ENCODE results near the gene FHOD3. TPM values are rescaled to one million over a fixed set of nuclear protein-coding genes. Genes with fewer than 3 reads are reported as not detected.

The FHOD3 gene
- total and polyA plus RNA-seq, 7 donors: 5.4 to 98.2 (median 20.2) TPM

- DNase-seq (no peak), ATAC-seq (no peak)
- no peak for TF ChIP-seq CTCF (IDR thresholded peaks at IDR 0.05)
- WGBS, 3 donors: 93 to 98% (median 94%) methylated on average over 2 of the region's 2 CpGs
- Histone ChIP-seq H3K27ac (no peak overlapping the region), H3K4me1 (peaks cover 26% of the 10 kb centered on the region), H3K36me3 (ENCODE audit: insufficient read depth in 1 of 2, low read depth in 1 of 2) (no peaks in the 10 kb centered on the region), H3K4me3 (no peak overlapping the region), H3K27me3 (ENCODE audit: insufficient read depth in 3 of 3, low read length in 2 of 3) (no peaks in the 10 kb centered on the region), H3K9me3 (no peaks in the 10 kb centered on the region)
- intact Hi-C loops (cut with DNase I): loop anchor here in 1 of 2 donors (10.0 kb wide), 1 partner anchor 97 kb away; no protein-coding TSS in a partner anchor
Observed at GRCh38 chr18:36401462-36401861, 103.9 kb downstream of the FHOD3 start.

DNA sequence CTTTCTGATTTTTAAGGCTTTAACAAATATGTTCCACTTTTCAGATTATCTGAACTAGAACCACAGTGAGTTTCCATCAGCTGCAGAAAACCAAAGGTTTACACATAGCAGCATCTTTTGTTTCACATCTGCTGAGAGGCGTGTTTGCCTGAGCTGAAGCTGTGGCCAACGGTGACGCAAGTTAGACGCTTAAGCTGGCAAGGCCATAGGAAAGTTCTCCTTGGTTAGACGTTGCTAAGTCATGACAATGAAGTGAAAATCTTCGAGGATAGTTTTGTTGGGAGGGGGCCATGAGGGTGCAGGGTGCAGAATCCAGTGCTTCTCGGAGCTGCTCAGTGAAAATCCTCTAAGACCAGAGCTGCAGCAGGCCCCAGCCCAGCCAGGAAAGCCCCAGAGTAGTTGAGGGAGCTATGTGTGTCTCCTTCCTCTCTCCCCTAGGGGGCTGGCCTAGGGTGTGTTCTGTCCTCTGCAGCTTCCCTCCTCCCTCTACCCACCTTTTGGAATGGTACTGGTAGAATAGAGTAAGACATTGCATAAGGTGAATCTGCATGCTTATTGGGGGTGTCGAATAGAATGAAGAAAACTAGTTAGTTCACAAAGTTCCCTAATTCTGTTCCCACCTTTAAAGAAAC is 105.4 kb downstream of the FHOD3 start:
- H3K36me3 ChIP-seq (ENCODE audit: insufficient read depth in 1 of 2, low read depth in 1 of 2): no peaks in the 10 kb centered on the region
- 29 to 35% (median 32%) methylated on average over 8 of the region's 8 CpGs for WGBS, 3 donors
- no peaks in the 10 kb centered on the region for H3K9me3 ChIP-seq
- DNase-seq (peak; percentile 79 to 89), ATAC-seq (peak; percentile 59 to 90 (median 77))
- H3K4me1 ChIP-seq: peaks cover 19% of the 10 kb centered on the region
- no peak overlapping the region for H3K4me3 ChIP-seq
- TF ChIP-seq CTCF (IDR thresholded peaks at IDR 0.05): no peak
- peak overlapping the region; percentile 32 for H3K27ac ChIP-seq
- intact Hi-C loops (cut with DNase I): loop anchor here in 1 of 2 donors (10.0 kb wide), 1 partner anchor 98 kb away; no protein-coding TSS in a partner anchor
- H3K27me3 ChIP-seq (ENCODE audit: insufficient read depth in 3 of 3, low read length in 2 of 3): no peaks in the 10 kb centered on the region

DNA sequence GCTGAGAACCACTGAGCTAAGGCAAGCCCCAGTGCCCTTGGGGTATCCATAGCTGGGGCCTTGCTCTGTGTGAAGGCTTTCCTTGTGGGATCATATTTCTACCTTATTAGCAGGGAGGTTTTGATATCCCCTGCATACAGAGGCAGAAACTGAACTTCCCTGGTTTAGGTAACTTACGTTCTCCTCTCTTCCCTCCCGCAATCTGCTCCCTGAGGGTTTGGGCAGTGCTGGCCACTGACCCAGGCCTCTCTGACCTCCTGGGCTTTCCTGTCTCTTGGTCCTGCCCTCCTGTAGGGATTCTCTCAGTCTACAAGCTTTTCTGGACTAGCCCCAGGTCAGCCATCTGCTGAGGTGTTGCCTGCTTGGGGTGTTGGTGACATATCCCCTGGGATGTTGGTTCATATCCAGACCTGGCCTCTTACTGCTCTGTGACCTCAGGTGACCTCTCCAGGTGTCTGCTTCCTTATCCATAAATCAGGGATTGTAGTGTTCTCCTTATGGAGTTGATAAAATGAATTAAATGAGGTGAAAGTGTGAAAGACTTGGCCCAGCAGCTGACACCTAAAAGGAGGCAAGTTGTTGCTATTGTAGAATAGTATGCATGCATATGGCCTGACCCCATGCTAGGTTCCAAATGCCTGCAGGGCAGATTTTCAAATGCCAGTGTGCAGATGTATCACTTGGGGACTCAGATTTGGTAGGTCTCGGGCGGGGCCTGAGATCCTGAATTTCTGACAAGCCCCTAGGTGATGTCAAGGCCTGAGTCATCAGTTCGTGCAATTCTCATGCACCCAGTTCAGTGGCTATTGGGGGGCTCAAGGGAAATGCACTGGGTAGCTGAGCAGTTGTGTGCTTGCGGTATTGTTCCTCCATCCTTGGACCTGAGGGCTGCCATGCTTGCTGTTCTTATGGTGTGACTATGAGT is 106.6 kb downstream of the FHOD3 start:
- intact Hi-C loops (cut with DNase I): loop anchor here in 1 of 2 donors (10.0 kb wide), 1 partner anchor 99 kb away; no protein-coding TSS in a partner anchor
- peak in 3 of 4 donors; percentile 7 to 25 (median 12) for ATAC-seq
- TF ChIP-seq CTCF (IDR thresholded peaks at IDR 0.05): no peak
- 79 to 94% (median 91%) methylated on average over 6 of the region's 6 CpGs for WGBS, 3 donors
- no peak for DNase-seq
- Histone ChIP-seq H3K36me3 (ENCODE audit: insufficient read depth in 1 of 2, low read depth in 1 of 2) (no peaks in the 10 kb centered on the region), H3K27me3 (ENCODE audit: insufficient read depth in 3 of 3, low read length in 2 of 3) (no peaks in the 10 kb centered on the region), H3K4me3 (no peak overlapping the region), H3K4me1 (peaks cover 13% of the 10 kb centered on the region), H3K9me3 (no peaks in the 10 kb centered on the region), H3K27ac (no peak overlapping the region)

GRCh38 chr18:36405611-36406010 is 108.1 kb downstream of the FHOD3 start:
- Histone ChIP-seq H3K4me3 (no peak overlapping the region), H3K27ac (no peak overlapping the region), H3K27me3 (ENCODE audit: insufficient read depth in 3 of 3, low read length in 2 of 3) (no peaks in the 10 kb centered on the region), H3K4me1 (peaks cover 13% of the 10 kb centered on the region), H3K36me3 (ENCODE audit: insufficient read depth in 1 of 2, low read depth in 1 of 2) (no peaks in the 10 kb centered on the region), H3K9me3 (no peaks in the 10 kb centered on the region)
- ATAC-seq: no peak
- 58 to 81% (median 68%) methylated on average over 2 of the region's 2 CpGs for WGBS, 3 donors
- no peak for DNase-seq
- TF ChIP-seq CTCF (IDR thresholded peaks at IDR 0.05): no peak
- intact Hi-C loops (cut with DNase I): loop anchor here (5.0 to 10.0 kb wide), 2 partner anchors 52 to 101 kb away; no protein-coding TSS in a partner anchor
